Thyroid gland (tissue), 4 donors: Measurements from ENCODE around the gene SOST. TPM values are rescaled to one million over a fixed set of nuclear protein-coding genes. Genes with fewer than 3 reads are reported as not detected.

Experiments
- DNase-seq, 2 donors: peaks; one replicate each; pipeline ENCODE4 v3.0.0-alpha.2; 2019
- H3K27ac ChIP-seq, 3 donors: fragments of 200-600 bp; sonication (generic); 1 replicate in 2 of 3; 2 replicates in 1 of 3; pipeline ENCODE4 v1.5.1; 2016 to 2019; ENCODE audit warnings: mild to moderate bottlenecking in 1 of 3, moderate library complexity in 1 of 3
- H3K27me3 ChIP-seq: fragments of 200-600 bp; sonication (generic); one replicate; pipeline ENCODE4 v1.5.1; 2019
- H3K36me3 ChIP-seq, 2 donors: fragments of 200-600 bp; sonication (generic); one replicate each; pipeline ENCODE4 v1.5.1; 2016 to 2019
- H3K4me1 ChIP-seq, 2 donors: fragments of 200-600 bp; sonication (generic); one replicate each; pipeline ENCODE4 v1.5.1; 2017 to 2019
- H3K4me3 ChIP-seq, 3 donors: fragments of 200-600 bp; sonication (generic); replicated peaks in 1 of 3; 1 replicate in 2 of 3; 2 replicates in 1 of 3; pipeline ENCODE4 v1.5.1; 2016; ENCODE audit warnings: mild to moderate bottlenecking in 1 of 3
- H3K9me3 ChIP-seq: fragments of 200-600 bp; sonication (generic); one replicate; pipeline ENCODE4 v1.5.1; 2017
- CTCF ChIP-seq, 6 experiments: fragments of 200-600 bp in 3 of 6; fragments of 450-650 bp in 3 of 6; sonication (generic) in 3 of 6; IDR thresholded peaks; one replicate each; pipeline ENCODE4 v1.5.1; 2016 to 2019; ENCODE audit warnings: antibody characterized with exemption in 6 of 6, mild to moderate bottlenecking in 2 of 6, inconsistent platforms in 1 of 6, moderate library complexity in 1 of 6
- POLR2A ChIP-seq, 2 donors: fragments of 450-650 bp; IDR thresholded peaks; one replicate each; pipeline ENCODE4 v1.6.1; 2017; ENCODE audit warnings: antibody characterized with exemption in 2 of 2, mild to moderate bottlenecking in 2 of 2, moderate library complexity in 1 of 2
- WGBS, 2 donors: methylation state at CpG; one replicate each; pipeline ENCODE4 v1.1.5; 2017; 5-methylcytosine and 5-hydroxymethylcytosine counted together
- intact Hi-C: fragments of 100-400 bp; cut with DNase I; formaldehyde crosslinking; loops from one replicate; pipeline ENCODE4 v1.15.1; 2023
- total RNA-seq, 4 donors: library from RNA; depleted of rRNA; stranded (reverse); fragments of >200 nt; gene quantifications; one replicate each; pipeline ENCODE4 v1.2.3, GENCODE V29; 2016

Gene SOST
- total RNA-seq, 4 donors from 2014 or later, result not detected

DNA sequence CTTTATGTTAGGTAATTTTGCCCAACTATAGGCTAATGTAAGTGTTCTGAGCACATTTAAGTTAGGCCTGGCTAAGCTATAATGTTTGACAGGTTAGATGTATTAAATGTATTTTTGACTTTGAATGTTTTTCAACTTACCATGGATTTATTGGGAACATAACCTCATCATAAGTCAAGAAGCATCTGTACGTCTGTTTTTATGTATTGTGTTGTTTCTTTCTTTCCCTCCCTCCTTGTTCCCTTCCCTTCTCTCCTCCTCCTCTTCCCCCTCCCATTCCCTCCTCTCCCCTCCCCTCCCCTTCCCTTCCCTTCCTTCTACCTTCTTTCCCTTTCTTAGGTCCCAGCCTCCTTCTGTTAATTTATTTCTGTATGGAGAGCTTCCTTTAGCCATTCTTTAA lies 30.9 kb upstream of the SOST start:
- H3K36me3 ChIP-seq, result no peaks in the 10 kb centered on the region
- no peaks in the 10 kb centered on the region for H3K9me3 ChIP-seq
- intact Hi-C loops, result no loop called here
- no peak for TF ChIP-seq CTCF (IDR thresholded peaks at IDR 0.05)
- no peak for TF ChIP-seq POLR2A (IDR thresholded peaks at IDR 0.05)
- no peaks in the 10 kb centered on the region for H3K27me3 ChIP-seq
- peaks cover 0 to 6% of the 10 kb centered on the region in 2 donors for H3K4me1 ChIP-seq
- WGBS, 2 donors, result 90 to 98% methylated on average over 1 of the region's 1 CpG
- H3K4me3 ChIP-seq, result no peak overlapping the region
- no peak overlapping the region for H3K27ac ChIP-seq
- DNase-seq, result no peak

DNA sequence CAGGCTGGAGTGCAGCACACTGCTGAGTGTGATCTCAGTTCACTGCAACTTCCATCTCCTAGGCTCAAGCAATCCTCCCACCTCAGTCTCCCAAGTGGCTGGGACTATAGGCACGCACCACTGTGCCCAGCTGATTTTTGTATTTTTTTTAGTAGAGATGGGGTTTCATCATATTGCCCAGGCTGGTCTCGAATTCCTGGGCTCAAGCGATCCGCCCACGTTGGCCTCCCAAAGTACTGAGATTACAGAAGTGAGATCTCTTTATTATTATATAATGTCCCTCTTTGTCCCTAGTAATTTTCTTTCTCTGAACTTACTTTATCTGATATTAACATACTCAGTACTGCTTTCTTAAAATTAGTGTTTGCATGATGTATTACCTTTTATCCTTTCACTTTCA lies 29.9 kb upstream of the SOST start:
- Histone ChIP-seq H3K36me3 (no peaks in the 10 kb centered on the region), H3K4me1 (peaks cover 0 to 6% of the 10 kb centered on the region in 2 donors), H3K27ac (no peak overlapping the region), H3K9me3 (no peaks in the 10 kb centered on the region), H3K4me3 (no peak overlapping the region), H3K27me3 (no peaks in the 10 kb centered on the region)
- 86 to 90% methylated on average over 5 of the region's 5 CpGs for WGBS, 2 donors
- DNase-seq, result no peak
- TF ChIP-seq POLR2A (IDR thresholded peaks at IDR 0.05) (no peak), CTCF (IDR thresholded peaks at IDR 0.05) (no peak)
- intact Hi-C loops, result no loop called here

- H3K27ac ChIP-seq, result no peak overlapping the region
- H3K27me3 ChIP-seq, result no peaks in the 10 kb centered on the region
- intact Hi-C loops, result no loop called here
- no peaks in the 10 kb centered on the region for H3K36me3 ChIP-seq
- H3K4me3 ChIP-seq, result no peak overlapping the region
- no peaks in the 10 kb centered on the region for H3K9me3 ChIP-seq
- TF ChIP-seq POLR2A (IDR thresholded peaks at IDR 0.05) (no peak), CTCF (IDR thresholded peaks at IDR 0.05) (no peak)
- peaks cover 0 to 6% of the 10 kb centered on the region in 2 donors for H3K4me1 ChIP-seq
- 83 to 90% methylated on average over 2 of the region's 2 CpGs for WGBS, 2 donors
- DNase-seq, result no peak
Observed at GRCh38 chr17:43787728-43788127, 29.1 kb upstream of the SOST start.

GRCh38 chr17:43784628-43785101 lies 26.1 kb upstream of the SOST start:
- no peak for TF ChIP-seq POLR2A (IDR thresholded peaks at IDR 0.05)
- TF ChIP-seq CTCF (IDR thresholded peaks at IDR 0.05), result no peak
- Histone ChIP-seq H3K9me3 (no peaks in the 10 kb centered on the region), H3K27ac (no peak overlapping the region)

DNA sequence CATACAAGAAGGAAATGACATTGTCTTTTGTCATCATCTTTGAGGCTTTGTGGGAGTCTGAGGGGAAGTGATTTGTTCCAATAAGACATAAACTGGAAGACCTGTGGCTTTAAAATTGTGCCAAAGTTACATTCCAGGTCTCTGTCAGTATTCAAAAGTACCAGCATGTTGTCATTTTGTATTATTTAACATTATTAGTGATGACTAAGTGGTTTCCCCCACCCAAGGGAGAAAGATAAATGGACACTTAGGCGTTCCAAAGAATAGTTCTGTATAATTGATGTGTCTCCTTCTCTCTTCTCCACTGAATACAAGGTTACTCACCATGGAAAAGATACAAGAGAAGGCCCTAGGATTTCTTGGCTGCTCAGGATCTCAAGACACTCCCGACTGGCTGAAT lies 25.5 kb upstream of the SOST start:
- no peak overlapping the region for H3K27ac ChIP-seq
- peaks cover 0 to 11% of the 10 kb centered on the region in 2 donors for H3K4me1 ChIP-seq
- H3K36me3 ChIP-seq, result no peaks in the 10 kb centered on the region
- no peak overlapping the region for H3K4me3 ChIP-seq
- H3K9me3 ChIP-seq, result no peaks in the 10 kb centered on the region
- DNase-seq, result no peak
- WGBS, 2 donors, result 74 to 83% methylated on average over 2 of the region's 2 CpGs
- intact Hi-C loops, result loop anchor here (5.0 kb wide), 1 partner anchor 48 kb away; the partner anchor contains the start of gene MPP3
- no peak for TF ChIP-seq POLR2A (IDR thresholded peaks at IDR 0.05)
- TF ChIP-seq CTCF (IDR thresholded peaks at IDR 0.05), result no peak
- no peaks in the 10 kb centered on the region for H3K27me3 ChIP-seq

More at GRCh38 chr17:43784628-43785101, 26.1 kb upstream of the SOST start:
- WGBS, 2 donors, result 67 to 68% methylated on average over 5 of the region's 5 CpGs
- DNase-seq, result no peak
- H3K27me3 ChIP-seq, result no peaks in the 10 kb centered on the region
- intact Hi-C loops, result loop anchor here (5.0 kb wide), 1 partner anchor 48 kb away; the partner anchor contains the start of gene MPP3
- no peaks in the 10 kb centered on the region for H3K36me3 ChIP-seq
- no peak overlapping the region for H3K4me3 ChIP-seq
- H3K4me1 ChIP-seq, result peaks cover 0 to 6% of the 10 kb centered on the region in 2 donors
